ENCODE data around the gene PTPN12.

PTPN12 gene

DNA sequence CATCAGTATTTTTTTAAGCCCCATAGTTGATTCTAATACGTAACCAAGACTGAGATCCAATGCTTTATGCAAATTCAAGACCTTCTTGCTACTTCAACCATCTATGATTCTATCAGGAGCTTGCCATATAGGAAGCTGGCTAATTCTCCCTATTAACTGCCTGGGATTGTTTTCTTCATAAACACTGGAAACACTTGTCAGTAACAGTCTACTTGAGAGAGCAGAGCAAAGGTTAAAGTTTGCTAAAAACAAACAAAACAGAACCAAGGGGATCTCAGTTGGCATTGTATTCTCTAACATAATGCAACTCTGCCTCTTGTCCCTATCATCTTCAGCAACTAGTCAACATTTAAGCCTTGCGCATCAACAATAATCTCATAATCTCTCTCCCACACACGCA, 21.0 kb upstream of the PTPN12 start:
- TF ChIP-seq, protein P1, sequence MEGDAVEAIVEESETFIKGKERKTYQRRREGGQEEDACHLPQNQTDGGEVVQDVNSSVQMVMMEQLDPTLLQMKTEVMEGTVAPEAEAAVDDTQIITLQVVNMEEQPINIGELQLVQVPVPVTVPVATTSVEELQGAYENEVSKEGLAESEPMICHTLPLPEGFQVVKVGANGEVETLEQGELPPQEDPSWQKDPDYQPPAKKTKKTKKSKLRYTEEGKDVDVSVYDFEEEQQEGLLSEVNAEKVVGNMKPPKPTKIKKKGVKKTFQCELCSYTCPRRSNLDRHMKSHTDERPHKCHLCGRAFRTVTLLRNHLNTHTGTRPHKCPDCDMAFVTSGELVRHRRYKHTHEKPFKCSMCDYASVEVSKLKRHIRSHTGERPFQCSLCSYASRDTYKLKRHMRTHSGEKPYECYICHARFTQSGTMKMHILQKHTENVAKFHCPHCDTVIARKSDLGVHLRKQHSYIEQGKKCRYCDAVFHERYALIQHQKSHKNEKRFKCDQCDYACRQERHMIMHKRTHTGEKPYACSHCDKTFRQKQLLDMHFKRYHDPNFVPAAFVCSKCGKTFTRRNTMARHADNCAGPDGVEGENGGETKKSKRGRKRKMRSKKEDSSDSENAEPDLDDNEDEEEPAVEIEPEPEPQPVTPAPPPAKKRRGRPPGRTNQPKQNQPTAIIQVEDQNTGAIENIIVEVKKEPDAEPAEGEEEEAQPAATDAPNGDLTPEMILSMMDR (IDR thresholded peaks at IDR 0.05), result no peak

DNA sequence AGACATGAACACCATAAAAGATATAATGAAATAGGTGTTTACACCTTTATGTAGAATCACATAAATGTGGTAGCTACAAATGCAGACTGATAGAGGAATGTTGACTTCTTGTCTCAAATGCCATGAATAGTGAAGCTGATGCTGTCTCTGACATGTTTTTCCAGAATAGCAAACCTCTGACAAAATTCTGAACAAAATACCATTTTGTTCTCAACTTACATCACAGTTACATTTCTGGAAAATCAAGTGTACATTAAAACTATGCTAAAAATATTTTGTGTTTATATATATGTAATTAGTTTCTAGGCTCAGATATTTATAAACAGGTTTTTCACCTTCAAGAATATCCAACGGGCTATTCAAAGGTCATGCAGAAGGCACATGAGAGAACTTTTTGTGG, 16.8 kb upstream of the PTPN12 start:
- TF ChIP-seq, protein P1 (IDR thresholded peaks at IDR 0.05), result no peak

DNA sequence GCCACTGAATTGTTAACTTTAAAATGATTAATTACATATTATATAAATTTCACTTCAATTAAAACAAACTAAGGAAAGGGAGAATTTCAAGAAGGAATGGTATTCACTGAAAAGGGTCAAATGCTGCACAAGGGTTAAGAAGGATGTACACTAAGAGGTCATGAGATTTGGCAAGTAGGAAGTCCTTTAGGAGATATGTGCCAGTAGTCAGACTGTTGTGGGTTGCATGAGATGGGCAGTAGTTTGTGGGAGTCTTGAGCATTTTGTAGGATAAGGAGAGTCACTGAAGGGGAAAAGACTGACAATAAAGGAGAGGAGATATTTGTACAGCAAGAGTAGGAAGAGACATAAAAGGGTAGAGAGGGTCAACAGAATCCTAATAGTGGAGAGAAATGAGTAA, 12.4 kb upstream of the PTPN12 start:
- TF ChIP-seq, protein P1 (IDR thresholded peaks at IDR 0.05), result no peak

DNA sequence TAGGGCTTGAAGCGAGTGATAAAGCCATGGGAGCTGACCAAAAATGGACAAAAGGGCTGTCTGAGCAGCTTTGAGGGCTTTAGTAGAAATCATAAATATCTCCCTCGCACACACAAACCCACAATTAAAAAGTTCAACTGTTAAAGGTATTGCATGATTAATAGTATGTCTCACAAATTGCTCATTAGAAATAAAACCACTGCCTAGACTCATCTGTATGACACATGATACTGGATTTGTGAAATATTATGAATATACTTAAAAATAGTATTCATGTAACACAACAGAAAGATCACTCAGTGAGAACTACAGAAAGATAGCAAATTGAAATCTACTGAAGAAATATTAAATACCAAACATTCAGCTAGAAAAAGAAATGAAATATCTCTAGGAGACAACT, 11.9 kb upstream of the PTPN12 start:
- TF ChIP-seq, protein P1 (IDR thresholded peaks at IDR 0.05), result no peak

DNA sequence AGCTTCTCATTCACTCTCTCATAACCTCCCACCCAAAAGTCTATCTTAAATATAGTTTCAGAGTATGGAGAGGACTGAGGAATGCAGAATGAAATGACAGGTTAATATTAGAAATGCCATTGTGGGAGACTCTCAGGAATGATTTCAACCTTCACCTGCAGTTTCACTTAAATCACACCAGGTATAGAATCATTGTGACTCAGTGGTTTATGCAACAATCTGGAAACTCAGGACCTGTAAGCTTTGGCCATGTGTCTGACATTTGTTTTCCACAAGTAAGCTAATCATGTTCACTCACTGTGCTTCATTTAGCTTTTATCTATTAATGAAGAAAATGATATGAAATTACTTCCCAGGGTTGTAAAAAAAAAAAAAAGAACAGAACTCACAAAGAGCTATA, 8.7 kb upstream of the PTPN12 start:
- TF ChIP-seq, protein P1 (IDR thresholded peaks at IDR 0.05), result no peak

DNA sequence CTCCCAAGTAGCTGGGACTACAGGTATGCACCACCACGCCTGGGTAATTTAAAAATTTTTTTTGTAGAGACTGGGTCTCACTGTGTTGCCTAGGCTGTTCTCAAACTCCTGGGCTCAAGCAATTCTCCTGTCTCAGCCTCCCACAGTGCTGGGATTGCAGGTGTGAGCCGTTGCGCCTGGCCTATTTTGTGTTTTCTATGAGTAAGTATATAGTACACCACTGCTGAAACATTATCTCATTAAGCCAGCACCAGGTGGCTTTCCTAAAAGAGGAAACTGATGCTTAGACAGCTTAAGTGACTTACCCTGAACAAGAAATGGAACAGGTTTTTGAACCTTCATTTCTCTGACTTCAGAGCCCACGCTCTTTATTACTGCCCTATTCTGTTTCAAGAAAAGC, 7.8 kb upstream of the PTPN12 start:
- TF ChIP-seq, protein P1 (IDR thresholded peaks at IDR 0.05), result no peak

DNA sequence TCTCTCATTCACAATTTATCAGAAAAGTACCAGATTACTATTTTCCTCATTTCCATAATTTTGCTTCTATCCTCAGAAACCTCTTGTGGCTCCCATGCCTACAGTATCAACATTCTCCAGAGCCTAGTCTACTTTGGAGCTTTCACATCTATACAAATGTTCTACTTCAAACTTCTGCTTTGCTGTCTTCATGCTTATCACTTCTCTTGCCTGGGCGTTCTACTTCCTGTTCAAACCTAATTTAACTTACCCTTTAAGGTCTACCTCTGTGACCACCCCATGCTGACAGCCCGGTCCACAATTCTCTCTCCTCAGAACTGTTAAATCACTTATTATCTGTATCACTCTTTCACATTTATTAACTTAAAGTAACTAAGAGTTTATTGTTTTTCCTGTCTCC, 6.1 kb upstream of the PTPN12 start:
- TF ChIP-seq, protein P1 (IDR thresholded peaks at IDR 0.05), result no peak

DNA sequence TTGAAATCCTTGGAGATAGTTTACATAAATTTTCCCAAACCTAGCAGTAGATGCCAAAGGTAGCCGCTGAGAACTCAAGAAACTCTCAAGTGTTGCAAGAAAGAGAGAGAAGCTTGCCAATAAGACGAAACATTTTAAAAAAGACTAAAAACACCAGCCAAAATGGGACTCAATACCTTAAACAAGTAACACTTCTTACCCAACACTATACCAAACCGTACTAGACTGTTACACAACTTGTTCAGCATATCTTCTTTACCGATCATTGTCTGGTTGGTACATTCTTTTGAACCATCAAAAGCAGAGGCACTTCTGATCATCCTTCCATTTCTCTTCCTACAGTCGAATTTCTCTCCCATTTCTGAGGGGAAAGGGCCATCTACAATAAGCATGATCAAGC, 4.8 kb upstream of the PTPN12 start:
- TF ChIP-seq, protein P1 (IDR thresholded peaks at IDR 0.05), result no peak

All from LNCAP (cell line).